Uterus (tissue), 2 donors: Measurements from ENCODE around the gene NANOS2.

Experiments
- POLR2A ChIP-seq, 2 donors: fragments of 450-650 bp; IDR thresholded peaks; one replicate each; pipeline ENCODE4 v1.6.1; 2016; ENCODE audit warnings: antibody characterized with exemption in 2 of 2, mild to moderate bottlenecking in 1 of 2, moderate library complexity in 1 of 2
- TF ChIP-seq, protein P1 (sequence below), 4 experiments: fragments of 200-600 bp in 2 of 4; fragments of 450-650 bp in 2 of 4; sonication (generic) in 2 of 4; IDR thresholded peaks; one replicate each; pipeline ENCODE4 v1.5.1; 2016 to 2019; ENCODE audit warnings: antibody characterized with exemption in 4 of 4, mild to moderate bottlenecking in 2 of 4, moderate library complexity in 1 of 4

DNA sequence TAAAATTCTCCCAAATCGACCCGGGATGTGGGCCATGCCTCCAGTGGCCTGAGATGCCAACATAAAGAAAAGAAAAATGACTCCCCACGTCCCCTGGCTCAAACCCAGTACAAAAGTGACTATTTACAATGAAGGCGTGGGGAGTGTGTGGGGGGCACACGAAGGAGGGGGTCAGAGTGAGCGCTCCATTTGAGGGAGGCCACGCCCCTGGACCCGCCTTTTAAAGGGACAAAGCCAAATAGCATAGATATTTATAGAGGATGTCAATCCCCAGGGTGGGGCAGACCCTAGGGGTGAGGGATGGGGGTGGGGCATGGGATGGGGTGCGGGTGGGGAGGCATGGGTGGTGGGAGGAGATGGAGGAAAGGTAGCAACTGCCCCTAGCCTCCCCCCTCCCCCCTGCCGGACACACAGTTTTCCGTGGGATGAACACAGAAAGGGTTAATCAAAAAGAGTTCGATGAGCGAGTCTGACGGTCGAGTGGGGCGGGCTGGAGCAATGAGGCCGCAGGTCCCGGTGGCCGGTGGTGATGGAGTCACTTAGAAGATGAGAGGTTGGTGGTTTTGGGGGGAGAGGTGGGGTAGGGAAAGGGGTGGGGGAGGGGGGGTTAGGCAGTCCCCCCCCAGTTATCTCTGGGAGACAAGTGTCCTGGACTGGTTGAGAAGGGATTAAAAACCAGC lies 20.1 kb upstream of the NANOS2 start:
- TF ChIP-seq, protein P1, sequence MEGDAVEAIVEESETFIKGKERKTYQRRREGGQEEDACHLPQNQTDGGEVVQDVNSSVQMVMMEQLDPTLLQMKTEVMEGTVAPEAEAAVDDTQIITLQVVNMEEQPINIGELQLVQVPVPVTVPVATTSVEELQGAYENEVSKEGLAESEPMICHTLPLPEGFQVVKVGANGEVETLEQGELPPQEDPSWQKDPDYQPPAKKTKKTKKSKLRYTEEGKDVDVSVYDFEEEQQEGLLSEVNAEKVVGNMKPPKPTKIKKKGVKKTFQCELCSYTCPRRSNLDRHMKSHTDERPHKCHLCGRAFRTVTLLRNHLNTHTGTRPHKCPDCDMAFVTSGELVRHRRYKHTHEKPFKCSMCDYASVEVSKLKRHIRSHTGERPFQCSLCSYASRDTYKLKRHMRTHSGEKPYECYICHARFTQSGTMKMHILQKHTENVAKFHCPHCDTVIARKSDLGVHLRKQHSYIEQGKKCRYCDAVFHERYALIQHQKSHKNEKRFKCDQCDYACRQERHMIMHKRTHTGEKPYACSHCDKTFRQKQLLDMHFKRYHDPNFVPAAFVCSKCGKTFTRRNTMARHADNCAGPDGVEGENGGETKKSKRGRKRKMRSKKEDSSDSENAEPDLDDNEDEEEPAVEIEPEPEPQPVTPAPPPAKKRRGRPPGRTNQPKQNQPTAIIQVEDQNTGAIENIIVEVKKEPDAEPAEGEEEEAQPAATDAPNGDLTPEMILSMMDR (IDR thresholded peaks at IDR 0.05): no peak
- TF ChIP-seq POLR2A (IDR thresholded peaks at IDR 0.05): no peak
